Brain microvascular endothelial cell (primary cell): ENCODE measurements around the gene KANSL2.
A peak's percentile ranks its signal among the peaks of the same experiment; 100 is the strongest.
"Not testable (repeated sequence)": the region's sequence is repeated elsewhere in the genome, so short reads cannot be mapped to it uniquely, and the experiment has no call there.

Experiments used
- DNase-seq: peaks from one replicate; pipeline ENCODE4 v3.0.0-alpha.2; 2020
- H3K27ac ChIP-seq: fragments of 250-450 bp; sonication (Bioruptor Pico); 2 replicates; pipeline ENCODE4 v1.5.1; 2020; ENCODE audit warnings: mild to moderate bottlenecking, moderate library complexity
- H3K27me3 ChIP-seq: fragments of 250-450 bp; sonication (Bioruptor Pico); replicated peaks from 2 replicates; pipeline ENCODE4 v1.5.1; 2020; ENCODE audit warnings: mild to moderate bottlenecking
- H3K36me3 ChIP-seq: fragments of 250-450 bp; sonication (Bioruptor Pico); replicated peaks from 2 replicates; pipeline ENCODE4 v1.5.1; 2020; ENCODE audit warnings: mild to moderate bottlenecking
- H3K4me3 ChIP-seq: 2 replicates; pipeline ENCODE4 v1.5.1; 2011; ENCODE audit warnings: low read depth, mild to moderate bottlenecking, control low read depth, low read length, moderate library complexity
- CTCF ChIP-seq: IDR thresholded peaks from 2 replicates; pipeline ENCODE4 v1.5.1; 2011; ENCODE audit warnings: low read depth, mild to moderate bottlenecking, moderate library complexity, low read length, control low read depth, inconsistent platforms; ENCODE audit errors: missing control alignments
- in situ Hi-C: cut with HindIII; loops from 2 replicates; pipeline ENCODE4 v1.10.0; 2017; ENCODE audit warnings: low sequenced_read_pairs, low pct_ligation_motif_present

KANSL2 gene

GRCh38 chr12:48681710-48682532 lies at the start of gene KANSL2:
TSS of gene KANSL2 (minus strand) at chr12:48682238. CDS start at chr12:48681632, 606 bp downstream.
- peaks cover 31% of the 10 kb centered on the region for H3K36me3 ChIP-seq
- in situ Hi-C loops, result no loop called here
- H3K27ac ChIP-seq, result peak within 1 kb of the TSS; percentile 94
- no peak for TF ChIP-seq CTCF
- no peaks in the 10 kb centered on the region for H3K27me3 ChIP-seq
- peak within 1 kb of the TSS; percentile 98 for H3K4me3 ChIP-seq
- DNase-seq, result peak; percentile 99

DNA sequence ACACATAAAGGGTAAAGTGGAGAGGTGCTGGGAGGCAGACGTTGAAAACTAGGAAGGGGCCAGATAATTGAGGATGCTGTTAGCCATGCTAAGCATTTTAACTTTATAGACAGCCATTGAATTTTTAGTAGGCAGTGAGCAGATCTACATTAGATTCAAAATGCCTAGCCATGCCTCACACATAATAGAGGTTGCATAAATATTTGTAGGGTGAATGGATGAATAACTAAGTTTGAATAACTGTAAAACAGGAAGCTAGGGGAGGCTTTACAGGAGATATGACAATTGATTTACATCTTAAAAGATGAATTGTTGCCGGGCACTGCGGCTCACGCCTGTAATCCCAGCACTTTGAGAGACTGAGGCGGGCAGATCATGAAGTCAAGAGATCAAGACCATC lies 46.8 kb upstream of the KANSL2 start:
- in situ Hi-C loops, result no loop called here
- H3K36me3 ChIP-seq, result no peaks in the 10 kb centered on the region
- no peak for TF ChIP-seq CTCF
- no peak for DNase-seq
- no peak overlapping the region for H3K4me3 ChIP-seq
- H3K27me3 ChIP-seq, result no peaks in the 10 kb centered on the region
- H3K27ac ChIP-seq, result no peak overlapping the region

DNA sequence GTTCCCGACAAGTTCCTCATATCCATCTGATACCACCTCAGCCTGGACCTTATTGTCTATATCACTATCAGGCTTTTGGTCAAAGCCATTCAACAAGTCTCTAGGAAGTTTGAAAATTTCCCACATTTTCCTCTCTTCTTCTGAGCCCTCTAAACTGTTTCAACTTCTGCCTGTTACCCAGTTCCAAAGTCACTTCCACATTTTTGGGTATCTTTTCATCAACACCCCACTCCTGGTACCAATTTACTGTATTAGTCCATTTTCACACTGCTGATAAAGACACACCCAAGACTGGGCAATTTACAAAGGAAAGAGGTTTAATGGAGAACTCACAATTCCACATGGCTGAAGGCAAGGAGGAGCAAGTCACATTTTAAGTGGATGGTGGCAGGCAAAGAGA lies 38.7 kb upstream of the KANSL2 start:
- in situ Hi-C loops, result not testable (repeated sequence)

DNA sequence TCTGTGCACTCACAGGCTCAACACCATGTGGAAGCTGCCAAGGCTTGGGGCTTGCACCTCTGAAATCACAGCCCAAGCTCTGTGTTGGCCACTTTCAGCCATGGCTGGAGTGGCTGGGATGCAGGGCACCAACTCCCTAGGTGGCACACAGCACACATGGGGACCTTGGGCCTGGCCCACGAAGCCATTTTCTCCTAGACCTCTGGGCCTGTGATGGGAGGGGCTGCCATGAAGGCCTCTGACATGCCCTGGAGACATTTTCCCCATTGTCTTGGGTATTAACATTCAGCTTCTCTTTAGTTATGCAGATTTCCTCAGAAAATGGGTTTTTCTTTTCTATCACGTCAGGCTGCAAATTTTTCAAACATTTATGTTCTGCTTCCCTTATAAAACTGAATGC lies 38.1 kb upstream of the KANSL2 start:
- H3K27me3 ChIP-seq, H3K36me3 ChIP-seq, in situ Hi-C loops, H3K27ac ChIP-seq, DNase-seq, H3K4me3 ChIP-seq: not testable (repeated sequence)

More for the DNA sequence above, 38.7 kb upstream of the KANSL2 start:
- not testable (repeated sequence) for H3K27me3 ChIP-seq, H3K36me3 ChIP-seq, H3K27ac ChIP-seq, H3K4me3 ChIP-seq, DNase-seq

DNA sequence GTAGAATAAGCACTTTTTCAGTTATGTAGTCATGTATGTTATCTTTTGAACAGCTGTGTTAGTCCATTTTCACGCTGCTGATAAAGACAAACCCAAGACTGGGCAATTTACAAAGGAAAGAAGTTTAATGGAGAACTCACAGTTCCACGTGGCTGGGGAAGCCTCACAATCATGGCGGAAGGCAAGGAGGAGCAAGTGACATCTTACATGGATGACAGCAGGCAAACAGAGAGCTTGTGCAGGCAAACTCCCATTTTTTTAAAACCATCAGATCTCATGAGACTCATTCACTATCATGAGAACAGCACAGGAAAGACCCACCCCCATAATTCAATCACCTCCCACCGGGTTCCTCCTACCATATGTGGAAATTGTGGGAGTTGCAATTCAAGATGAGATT lies 37.0 kb upstream of the KANSL2 start:
- H3K36me3 ChIP-seq, H3K4me3 ChIP-seq, H3K27ac ChIP-seq, H3K27me3 ChIP-seq, in situ Hi-C loops, DNase-seq: not testable (repeated sequence)

DNA sequence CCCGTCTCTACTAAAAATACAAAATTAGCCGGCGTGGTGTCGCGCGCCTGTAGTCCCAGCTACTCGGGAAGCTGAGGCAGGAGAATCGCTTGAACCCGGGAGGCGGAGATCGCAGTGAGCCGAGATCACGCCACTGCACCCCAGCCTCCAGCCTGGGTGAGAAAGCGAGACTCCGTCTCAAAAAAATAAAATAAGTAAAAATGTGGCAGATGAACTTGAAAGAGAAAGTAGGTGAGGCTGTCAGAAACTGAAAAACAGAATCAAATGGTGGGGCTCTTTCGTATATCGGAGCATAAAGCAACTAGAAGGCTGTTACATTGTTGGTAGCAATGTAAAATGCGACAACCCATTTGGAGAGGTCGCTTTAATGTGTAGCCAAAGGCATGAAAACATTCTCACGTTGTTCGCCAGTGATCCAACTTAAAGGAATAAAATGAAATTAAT lies 35.2 kb upstream of the KANSL2 start:
- DNase-seq, result no peak
- Histone ChIP-seq H3K27ac (peak overlapping the region; percentile 72), H3K4me3 (peak overlapping the region; percentile 92), H3K27me3 (no peaks in the 10 kb centered on the region), H3K36me3 (peaks cover 6% of the 10 kb centered on the region)
- TF ChIP-seq CTCF, result no peak
- in situ Hi-C loops, result no loop called here

- Histone ChIP-seq H3K27me3 (no peaks in the 10 kb centered on the region), H3K4me3 (peak within 1 kb of the TSS; percentile 92), H3K27ac (peak within 1 kb of the TSS; percentile 72), H3K36me3 (peaks cover 12% of the 10 kb centered on the region)
- peak; percentile 100 for DNase-seq
- TF ChIP-seq CTCF, result peak; percentile 41
- in situ Hi-C loops, result no loop called here
Observed at GRCh38 chr12:48716493-48717251, 34.6 kb upstream of the KANSL2 start, which contains the start of gene CCNT1. TSS of gene CCNT1 (minus strand) at chr12:48716707. CDS start at chr12:48716675, 32 bp downstream.
